Effector memory CD4-positive, alpha-beta T cell (primary cell): Measurements from ENCODE around the gene ESX1.
A peak's percentile ranks its signal among the peaks of the same experiment; 100 is the strongest.

ENCODE experiments used
- DNase-seq, 3 donors: peaks; one replicate each; pipeline ENCODE4 v3.0.0-alpha.2; 2020
- H3K27ac ChIP-seq: 2 replicates; pipeline ENCODE4 v1.7.0; 2013; ENCODE audit warnings: mild to moderate bottlenecking, low read length, moderate library complexity; ENCODE audit not compliant: insufficient read depth, poor library complexity, severe bottlenecking
- H3K27me3 ChIP-seq: replicated peaks from 2 replicates; pipeline ENCODE4 v1.7.0; 2013; ENCODE audit warnings: mild to moderate bottlenecking, low read length; ENCODE audit not compliant: insufficient read depth, control insufficient read depth, poor library complexity, severe bottlenecking
- H3K36me3 ChIP-seq: 2 replicates; pipeline ENCODE4 v1.7.0; 2013; ENCODE audit warnings: mild to moderate bottlenecking, low read length, moderate library complexity; ENCODE audit not compliant: control insufficient read depth, insufficient read depth
- H3K4me1 ChIP-seq: 2 replicates; pipeline ENCODE4 v1.7.0; 2013; ENCODE audit warnings: low read length, mild to moderate bottlenecking; ENCODE audit not compliant: control insufficient read depth, insufficient read depth, poor library complexity, severe bottlenecking
- H3K4me3 ChIP-seq: 2 replicates; pipeline ENCODE4 v1.7.0; 2013; ENCODE audit warnings: low read length, low read depth, mild to moderate bottlenecking; ENCODE audit not compliant: insufficient read depth, poor library complexity, severe bottlenecking
- H3K9me3 ChIP-seq: 2 replicates; pipeline ENCODE4 v1.7.0; 2013; ENCODE audit warnings: mild to moderate bottlenecking, low read length, moderate library complexity; ENCODE audit not compliant: control insufficient read depth
- total RNA-seq, 3 donors: gene quantifications; one replicate each; lab custom pipeline; 2026; lab: John Stamatoyannopoulos, UW

Gene ESX1
- total RNA-seq, result 0 reads per million in 3 donors

DNA sequence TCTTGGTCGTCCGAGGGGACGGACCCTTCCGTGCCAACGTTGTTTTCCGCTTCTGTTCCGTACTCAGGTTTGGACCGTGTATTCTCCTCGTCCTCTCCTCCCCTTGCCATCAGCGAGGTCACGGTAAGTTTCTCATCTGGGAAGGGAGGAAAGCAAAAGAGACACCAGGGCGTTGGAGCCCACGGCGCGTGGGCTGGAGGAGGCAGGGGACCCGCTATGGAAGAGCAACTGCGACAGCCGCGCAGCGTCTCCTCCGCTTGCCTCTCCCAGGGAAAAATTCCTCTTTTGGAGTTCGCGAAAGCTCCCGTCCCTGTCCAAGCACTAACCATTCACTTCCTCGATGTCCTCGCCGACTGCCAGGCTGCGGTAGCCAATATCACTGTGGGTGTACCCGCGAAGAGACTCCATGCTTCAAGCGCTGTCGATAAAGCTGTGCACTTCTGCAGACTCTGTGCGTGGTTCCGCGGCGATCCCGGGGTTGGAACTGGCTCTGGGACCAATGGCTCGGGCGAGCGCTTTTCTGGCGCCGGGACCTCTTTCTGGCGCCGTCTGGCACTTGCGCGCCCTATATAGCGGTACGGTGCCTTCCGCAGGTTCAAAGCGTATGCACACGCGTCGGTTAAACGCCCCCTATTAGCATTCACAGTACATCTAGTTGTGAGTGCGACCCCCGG, at the start of gene ESX1:
TSS of gene ESX1 (minus strand) at position 492 of the 674 bp plus-strand sequence. CDS start at position 408, 84 bp downstream.
- H3K27ac ChIP-seq, result no peak within 1 kb of the TSS
- no peak within 1 kb of the TSS for H3K4me3 ChIP-seq
- H3K9me3 ChIP-seq, result no peaks in the 10 kb centered on the region
- no peak for DNase-seq
- H3K4me1 ChIP-seq, result peaks cover 4% of the 10 kb centered on the region
- H3K36me3 ChIP-seq, result no peaks in the 10 kb centered on the region
- H3K27me3 ChIP-seq, result peaks cover 5% of the 10 kb centered on the region

DNA sequence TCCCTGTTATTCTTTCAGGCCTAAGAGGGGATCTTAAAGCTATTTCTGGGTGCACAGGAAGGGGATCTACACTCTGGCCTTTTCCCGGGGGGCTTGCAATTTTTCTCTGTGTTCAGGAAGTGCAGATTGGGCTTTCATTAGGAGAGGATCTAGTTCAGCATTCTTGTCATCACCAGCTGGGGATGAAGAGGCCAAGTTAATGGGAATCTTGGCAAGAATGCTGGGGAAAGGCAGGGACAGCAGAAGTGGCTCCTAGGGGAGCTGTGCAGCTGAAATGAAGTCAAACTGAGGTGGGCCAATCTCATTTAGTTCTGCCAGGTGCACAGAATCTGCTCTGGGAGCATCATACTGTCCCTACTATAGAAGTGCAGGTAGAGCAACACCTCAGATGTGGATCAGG, 40.9 kb upstream of the ESX1 start:
- no peaks in the 10 kb centered on the region for H3K9me3 ChIP-seq
- H3K36me3 ChIP-seq, result no peaks in the 10 kb centered on the region
- H3K4me3 ChIP-seq, result no peak overlapping the region
- no peaks in the 10 kb centered on the region for H3K4me1 ChIP-seq
- no peak for DNase-seq
- no peak overlapping the region for H3K27ac ChIP-seq
- no peaks in the 10 kb centered on the region for H3K27me3 ChIP-seq

DNA sequence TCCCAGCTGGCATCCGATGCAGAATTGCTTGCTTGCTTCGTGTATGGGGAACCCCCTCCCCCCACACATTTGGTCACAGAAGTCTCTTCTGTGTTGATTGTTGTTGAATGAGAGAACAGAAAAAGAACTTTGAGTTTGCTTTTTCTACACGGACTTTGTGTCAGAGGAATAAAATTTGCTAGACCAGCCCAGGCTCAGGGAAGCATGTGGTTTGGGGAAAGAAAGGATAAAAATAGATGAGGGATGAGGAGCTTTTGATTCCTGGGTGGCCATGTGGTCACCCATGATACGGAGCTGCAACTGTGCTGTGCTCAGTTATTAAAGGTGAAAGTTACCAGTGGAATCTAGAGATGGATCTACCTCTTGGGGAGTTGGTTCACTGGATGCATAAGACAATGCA, 34.2 kb upstream of the ESX1 start:
- Histone ChIP-seq H3K4me3 (no peak overlapping the region), H3K9me3 (no peaks in the 10 kb centered on the region), H3K36me3 (no peaks in the 10 kb centered on the region), H3K27ac (no peak overlapping the region), H3K4me1 (no peaks in the 10 kb centered on the region), H3K27me3 (no peaks in the 10 kb centered on the region)
- no peak for DNase-seq

DNA sequence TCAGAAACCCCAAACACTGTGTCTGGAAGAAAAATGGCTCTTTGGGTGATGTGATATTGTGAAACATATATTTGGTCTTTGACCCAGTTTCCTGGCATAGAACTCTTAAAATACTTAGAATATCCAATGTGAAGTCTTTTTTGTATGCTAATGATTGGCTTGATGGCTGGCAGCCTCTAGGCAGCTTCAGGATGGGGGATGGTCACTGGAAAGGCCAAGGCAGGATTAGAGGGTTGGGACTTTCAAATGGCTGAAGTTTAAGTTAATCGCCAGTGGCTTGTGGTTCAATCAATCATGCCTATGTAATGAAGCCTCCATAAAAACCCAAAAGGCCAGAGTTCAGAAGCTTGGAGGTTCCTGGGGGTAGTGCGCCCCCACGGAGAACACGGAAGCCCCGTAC, 33.5 kb upstream of the ESX1 start:
- no peaks in the 10 kb centered on the region for H3K9me3 ChIP-seq
- H3K27ac ChIP-seq, result no peak overlapping the region
- no peak overlapping the region for H3K4me3 ChIP-seq
- H3K36me3 ChIP-seq, result no peaks in the 10 kb centered on the region
- no peak for DNase-seq
- no peaks in the 10 kb centered on the region for H3K4me1 ChIP-seq
- no peaks in the 10 kb centered on the region for H3K27me3 ChIP-seq

DNA sequence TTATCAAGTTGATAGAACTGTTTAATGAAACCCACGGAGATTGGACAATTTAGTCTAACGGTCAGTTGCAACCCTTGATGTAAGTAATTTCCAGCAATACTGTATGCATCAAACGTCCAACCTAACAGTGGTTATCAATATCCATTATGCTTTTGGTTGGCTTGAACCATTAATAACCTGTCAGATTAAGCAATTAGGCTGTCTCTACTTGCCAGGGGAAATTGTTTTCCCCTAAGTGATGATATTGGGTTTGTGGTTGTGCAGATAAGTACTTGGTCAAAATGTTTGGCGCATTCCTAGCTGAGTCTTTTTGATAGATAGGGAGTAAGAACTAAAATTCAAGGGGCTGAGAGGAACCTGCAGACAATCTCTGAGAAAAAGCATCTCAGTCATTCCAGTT, 30.5 kb upstream of the ESX1 start:
- H3K4me3 ChIP-seq, result no peak overlapping the region
- DNase-seq, result no peak
- H3K36me3 ChIP-seq, result no peaks in the 10 kb centered on the region
- no peaks in the 10 kb centered on the region for H3K27me3 ChIP-seq
- no peak overlapping the region for H3K27ac ChIP-seq
- H3K9me3 ChIP-seq, result no peaks in the 10 kb centered on the region
- H3K4me1 ChIP-seq, result no peaks in the 10 kb centered on the region

DNA sequence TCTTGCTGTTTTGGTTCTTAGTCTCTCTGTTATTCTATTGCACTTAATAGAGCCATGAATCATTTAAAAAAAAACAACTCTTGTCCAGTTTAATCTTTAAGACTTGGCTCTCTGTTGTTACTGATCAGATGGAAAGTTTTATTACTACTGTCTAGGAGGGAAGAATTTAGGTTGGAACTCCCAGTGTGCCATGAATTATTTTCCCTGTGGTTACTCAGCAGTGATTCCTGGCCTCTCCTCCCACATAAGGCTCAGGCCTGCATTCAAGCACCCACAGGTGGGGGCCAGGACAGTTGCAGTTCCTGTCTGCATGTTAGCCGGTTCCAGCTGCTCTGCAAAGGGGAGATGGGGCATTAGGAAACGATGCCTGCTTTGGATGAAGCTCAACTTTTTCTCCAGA, 29.8 kb upstream of the ESX1 start:
- Histone ChIP-seq H3K4me1 (no peaks in the 10 kb centered on the region), H3K36me3 (no peaks in the 10 kb centered on the region), H3K27ac (no peak overlapping the region), H3K27me3 (no peaks in the 10 kb centered on the region), H3K4me3 (no peak overlapping the region), H3K9me3 (no peaks in the 10 kb centered on the region)
- DNase-seq, result no peak

DNA sequence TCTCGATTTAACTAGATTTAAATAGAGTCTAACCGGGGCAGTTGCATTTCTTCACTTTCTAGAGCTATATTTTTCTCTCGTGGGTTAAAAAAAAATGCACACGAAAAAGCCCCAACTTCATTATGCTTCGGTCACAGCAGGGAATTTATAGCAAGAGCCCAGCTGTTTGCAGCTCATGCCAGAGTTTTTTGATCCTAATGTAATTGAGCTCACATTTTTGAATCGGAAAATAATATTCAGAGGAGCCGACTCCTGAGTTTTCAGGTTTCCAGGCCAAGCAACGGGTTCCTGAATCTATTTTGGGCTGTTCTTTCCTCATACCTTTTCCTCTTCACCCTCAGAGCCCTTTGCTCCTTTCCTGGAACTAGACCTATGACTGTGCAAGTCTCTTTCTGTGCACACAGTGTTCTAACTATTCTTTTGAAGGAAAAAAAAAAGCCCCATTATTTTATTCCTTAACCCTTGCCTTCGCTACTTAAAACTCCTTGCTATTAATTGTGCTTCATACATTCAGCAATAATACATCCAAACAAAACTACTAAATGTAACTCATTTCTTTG, 27.5 kb upstream of the ESX1 start:
- Histone ChIP-seq H3K27ac (no peak overlapping the region), H3K36me3 (no peaks in the 10 kb centered on the region)
- no peak for DNase-seq

DNA sequence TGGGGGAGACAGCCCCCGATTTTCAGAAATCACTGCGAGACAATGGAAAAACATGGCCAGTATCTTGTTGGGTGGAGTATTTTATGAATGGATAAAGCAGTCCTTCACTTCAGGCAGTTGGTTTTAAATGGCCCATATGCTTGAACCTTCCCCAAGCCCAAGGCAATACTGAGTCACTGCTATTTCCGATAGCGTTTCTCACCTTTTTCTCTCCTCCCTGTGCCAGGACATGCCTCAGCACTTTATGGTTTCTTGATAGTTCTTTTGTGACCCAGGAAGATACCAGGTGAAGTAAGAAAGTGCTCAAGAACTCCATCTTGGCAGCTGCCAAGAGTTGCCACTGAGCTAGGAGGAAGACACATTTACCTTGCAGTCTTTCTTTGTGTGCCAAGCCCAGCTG, 26.8 kb upstream of the ESX1 start:
- Histone ChIP-seq H3K27ac (no peak overlapping the region), H3K4me1 (no peaks in the 10 kb centered on the region), H3K27me3 (no peaks in the 10 kb centered on the region), H3K36me3 (no peaks in the 10 kb centered on the region), H3K9me3 (no peaks in the 10 kb centered on the region), H3K4me3 (no peak overlapping the region)
- no peak for DNase-seq

More for the DNA sequence above, 27.5 kb upstream of the ESX1 start:
- H3K27me3 ChIP-seq, result no peaks in the 10 kb centered on the region
- H3K4me1 ChIP-seq, result no peaks in the 10 kb centered on the region
- no peaks in the 10 kb centered on the region for H3K9me3 ChIP-seq
- no peak overlapping the region for H3K4me3 ChIP-seq

DNA sequence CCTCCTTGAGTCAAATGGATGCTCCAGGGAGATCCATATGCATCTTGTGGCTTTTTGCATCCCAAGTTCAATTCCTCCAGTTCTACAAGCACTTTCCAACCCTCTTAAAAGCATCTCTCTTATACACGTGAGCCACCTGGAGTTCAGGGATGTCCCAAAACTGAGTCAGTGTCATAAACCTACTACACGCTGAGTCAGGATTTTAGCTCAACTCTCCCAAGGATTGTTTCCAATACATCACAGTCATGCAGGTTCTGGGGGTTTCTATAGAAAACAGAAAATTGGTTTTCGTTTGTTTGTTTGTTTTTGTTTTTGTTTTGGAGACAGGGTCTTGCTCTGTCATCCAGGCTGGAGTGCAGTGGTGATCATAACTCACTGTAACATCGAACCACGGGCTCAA, 25.9 kb upstream of the ESX1 start:
- Histone ChIP-seq H3K4me1 (no peaks in the 10 kb centered on the region), H3K4me3 (no peak overlapping the region), H3K36me3 (no peaks in the 10 kb centered on the region), H3K27me3 (no peaks in the 10 kb centered on the region), H3K27ac (no peak overlapping the region), H3K9me3 (no peaks in the 10 kb centered on the region)
- DNase-seq, result no peak

DNA sequence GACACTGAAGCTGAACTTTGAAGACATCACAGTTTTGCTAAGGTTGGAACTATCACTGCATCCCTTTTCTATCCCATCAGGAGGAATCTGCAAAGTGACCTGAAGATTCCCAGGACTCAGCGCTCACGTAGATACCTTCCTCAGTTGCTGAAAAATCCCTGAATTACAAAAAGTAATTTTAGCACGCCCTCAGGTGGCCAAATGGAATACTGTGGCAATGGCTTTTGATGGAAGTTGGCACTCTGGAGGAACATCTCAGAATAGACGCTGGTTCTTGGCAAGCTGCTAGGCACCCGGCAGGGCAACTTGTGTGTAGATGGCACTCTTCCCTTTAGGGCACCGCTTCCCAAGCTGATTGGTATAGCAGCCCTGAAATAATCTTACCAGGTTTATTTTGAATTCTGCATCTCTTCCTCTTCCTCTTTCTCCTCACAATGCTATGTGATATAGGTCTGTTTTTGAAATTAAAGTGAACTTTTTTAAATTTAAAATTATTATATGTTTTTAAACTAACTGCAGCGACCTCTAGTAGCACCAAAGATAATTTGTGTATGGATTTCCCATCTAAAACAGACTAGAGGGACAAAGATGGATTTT, 16.3 kb upstream of the ESX1 start:
- Histone ChIP-seq H3K9me3 (no peaks in the 10 kb centered on the region), H3K4me3 (peak overlapping the region; percentile 25), H3K27me3 (peaks cover 3% of the 10 kb centered on the region), H3K36me3 (no peaks in the 10 kb centered on the region), H3K4me1 (no peaks in the 10 kb centered on the region), H3K27ac (no peak overlapping the region)
- no peak for DNase-seq
